Measurements from ENCODE around the gene LYSMD1. TPM values are rescaled to one million over a fixed set of nuclear protein-coding genes. Genes with fewer than 3 reads are reported as not detected.
"Not testable (repeated sequence)": the region's sequence is repeated elsewhere in the genome, so short reads cannot be mapped to it uniquely, and the experiment has no call there.

The LYSMD1 gene
- total RNA-seq, 1 experiment from 2014 or later: 7.6 TPM

DNA sequence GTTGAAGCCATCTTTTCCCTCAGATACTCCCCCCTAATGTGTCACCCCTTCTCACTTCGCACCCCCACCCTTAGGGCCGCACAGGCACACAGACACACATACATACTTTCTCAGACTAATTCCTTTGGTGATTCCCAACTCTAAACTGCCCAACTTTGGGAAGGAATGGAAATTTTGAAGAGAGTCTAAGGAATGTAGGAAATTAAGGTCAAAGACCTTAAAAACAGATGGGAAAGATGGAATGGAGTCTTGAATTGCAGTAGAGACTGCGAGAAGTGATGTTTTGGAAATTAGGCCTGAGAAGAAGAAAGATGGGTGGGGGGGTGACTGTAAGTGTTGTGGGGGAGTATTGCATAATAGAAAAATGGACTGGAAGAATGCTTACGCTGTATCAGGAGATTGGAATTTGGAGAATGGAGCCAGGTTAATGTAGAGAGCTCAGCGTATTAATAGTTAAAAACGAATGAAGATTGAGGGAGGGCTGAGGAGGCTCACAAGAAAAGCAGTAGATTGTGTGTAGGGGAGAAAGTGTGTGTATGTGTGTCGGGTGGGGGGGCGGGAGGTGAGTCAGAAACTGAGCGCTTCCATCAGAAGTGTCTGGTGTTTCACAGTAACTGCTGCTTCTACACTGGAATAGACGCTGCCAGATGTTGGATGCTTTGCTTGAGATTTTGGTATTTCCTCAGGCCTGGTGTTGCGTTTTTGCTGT lies 34.3 kb upstream of the LYSMD1 start:
- no peak for DNase-seq
- intact Hi-C loops (cut with micrococcal nuclease; ENCODE audit: unreplicated experiment): loop anchor here (5.0 to 10.0 kb wide), 2 partner anchors 312 to 635 kb away; partner anchors contain the start of genes C2CD4D, CGN and RORC
- BruUV-seq (replicated peaks): no TSS peak
- TF ChIP-seq, protein P1, sequence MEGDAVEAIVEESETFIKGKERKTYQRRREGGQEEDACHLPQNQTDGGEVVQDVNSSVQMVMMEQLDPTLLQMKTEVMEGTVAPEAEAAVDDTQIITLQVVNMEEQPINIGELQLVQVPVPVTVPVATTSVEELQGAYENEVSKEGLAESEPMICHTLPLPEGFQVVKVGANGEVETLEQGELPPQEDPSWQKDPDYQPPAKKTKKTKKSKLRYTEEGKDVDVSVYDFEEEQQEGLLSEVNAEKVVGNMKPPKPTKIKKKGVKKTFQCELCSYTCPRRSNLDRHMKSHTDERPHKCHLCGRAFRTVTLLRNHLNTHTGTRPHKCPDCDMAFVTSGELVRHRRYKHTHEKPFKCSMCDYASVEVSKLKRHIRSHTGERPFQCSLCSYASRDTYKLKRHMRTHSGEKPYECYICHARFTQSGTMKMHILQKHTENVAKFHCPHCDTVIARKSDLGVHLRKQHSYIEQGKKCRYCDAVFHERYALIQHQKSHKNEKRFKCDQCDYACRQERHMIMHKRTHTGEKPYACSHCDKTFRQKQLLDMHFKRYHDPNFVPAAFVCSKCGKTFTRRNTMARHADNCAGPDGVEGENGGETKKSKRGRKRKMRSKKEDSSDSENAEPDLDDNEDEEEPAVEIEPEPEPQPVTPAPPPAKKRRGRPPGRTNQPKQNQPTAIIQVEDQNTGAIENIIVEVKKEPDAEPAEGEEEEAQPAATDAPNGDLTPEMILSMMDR (IDR thresholded peaks at IDR 0.05; ENCODE audit: unreplicated experiment): no peak
- Mint-ChIP-seq H3K27me3 (ENCODE audit: unreplicated experiment) (no peaks in the 10 kb centered on the region), H3K9me3 (ENCODE audit: low read depth, unreplicated experiment) (no peaks in the 10 kb centered on the region), H3K27ac (ENCODE audit: unreplicated experiment) (peak overlapping the region; percentile 95), H3K4me3 (ENCODE audit: low read depth, unreplicated experiment) (peak overlapping the region; percentile 96), H3K36me3 (ENCODE audit: insufficient read depth, unreplicated experiment) (peaks cover 62% of the 10 kb centered on the region), H3K4me1 (ENCODE audit: low read depth, unreplicated experiment) (peaks cover 31% of the 10 kb centered on the region)
- CTCF ChIA-PET: interaction anchor here (0.6 to 1.0 kb wide), 5 partner anchors 10 to 151 kb away, joined by 3 to 6 read pairs (median 4); partner anchors contain the start of genes PSMD4 and VPS72

DNA sequence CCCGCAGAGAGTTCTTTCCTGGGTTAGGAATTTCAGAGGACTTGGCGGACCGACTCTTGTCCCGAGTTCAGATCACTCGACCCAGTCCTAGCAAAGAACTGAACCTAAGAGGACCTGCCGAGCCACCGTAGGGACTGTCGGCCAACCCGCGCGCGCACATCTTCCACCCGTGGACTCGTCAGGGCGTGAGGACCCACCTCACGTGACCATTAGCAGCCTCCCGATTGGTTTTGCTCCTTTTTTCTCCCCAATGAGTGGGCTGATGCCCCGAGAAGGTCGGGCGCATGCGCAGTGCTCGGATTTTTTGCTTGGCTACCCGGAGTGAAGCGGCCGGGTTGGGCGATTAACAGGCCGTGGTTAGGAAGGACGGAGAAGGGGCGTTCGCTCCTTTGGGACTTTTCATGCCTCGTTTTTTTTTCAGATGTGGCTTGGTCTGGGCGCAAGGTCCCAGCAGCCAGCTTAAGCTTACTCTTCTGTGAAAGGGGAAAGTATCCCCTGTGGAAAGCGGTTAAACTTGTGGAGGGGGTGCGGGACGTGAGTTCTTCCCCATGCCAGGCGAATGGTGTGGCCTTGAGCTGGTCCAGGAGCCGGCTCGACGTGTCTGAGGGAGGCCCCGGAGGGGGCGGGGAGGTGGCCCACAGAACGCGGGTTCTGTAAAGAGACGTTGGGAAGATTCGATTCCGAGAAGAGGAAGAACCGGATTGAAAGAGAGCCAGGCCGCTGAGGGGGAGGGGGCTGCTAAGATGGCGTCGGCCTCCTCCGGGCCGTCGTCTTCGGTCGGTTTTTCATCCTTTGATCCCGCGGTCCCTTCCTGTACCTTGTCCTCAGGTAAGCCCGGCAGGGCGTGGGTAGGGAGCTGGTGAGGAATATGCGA lies 32.8 kb upstream of the LYSMD1 start, which contains the start of gene PIP5K1A:
TSS of gene PIP5K1A (plus strand) at position 299 of the 874 bp plus-strand sequence. CDS start at position 744, 445 bp downstream.
- BruUV-seq (replicated peaks): TSS peak; percentile 22
- H3K27ac Mint-ChIP-seq (ENCODE audit: unreplicated experiment): peak within 1 kb of the TSS; percentile 95
- CTCF ChIA-PET: no interaction called here

DNA sequence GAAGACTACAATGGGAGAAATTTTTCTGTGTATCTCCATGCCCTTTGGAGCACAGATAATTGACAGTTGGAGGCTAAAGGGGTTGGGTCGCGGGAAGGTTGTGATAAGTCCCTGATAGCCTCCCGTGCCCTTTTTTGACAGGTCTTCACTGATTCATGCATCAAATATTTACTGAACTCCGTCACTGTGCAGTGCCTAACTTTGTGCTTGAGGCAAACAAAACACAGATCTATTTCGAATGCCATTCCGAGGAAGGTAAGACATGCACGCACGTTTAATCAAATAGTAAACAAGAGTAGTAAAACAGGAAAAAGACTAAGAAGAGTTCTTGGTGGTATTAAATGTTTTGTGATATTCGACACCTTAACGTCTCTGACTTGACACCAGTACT lies 32.2 kb upstream of the LYSMD1 start:
- BruUV-seq (replicated peaks): no TSS peak
- TF ChIP-seq, protein P1 (IDR thresholded peaks at IDR 0.05; ENCODE audit: unreplicated experiment): no peak
- intact Hi-C loops (cut with micrococcal nuclease; ENCODE audit: unreplicated experiment): loop anchor here (2.0 to 10.0 kb wide), 3 partner anchors 143 to 637 kb away; partner anchors contain the start of genes C2CD4D, CGN and RORC
- Mint-ChIP-seq H3K36me3 (ENCODE audit: insufficient read depth, unreplicated experiment) (peaks cover 69% of the 10 kb centered on the region), H3K27ac (ENCODE audit: unreplicated experiment) (peak overlapping the region; percentile 95), H3K4me3 (ENCODE audit: low read depth, unreplicated experiment) (peak overlapping the region; percentile 96), H3K27me3 (ENCODE audit: unreplicated experiment) (no peaks in the 10 kb centered on the region), H3K9me3 (ENCODE audit: low read depth, unreplicated experiment) (no peaks in the 10 kb centered on the region), H3K4me1 (ENCODE audit: low read depth, unreplicated experiment) (peaks cover 32% of the 10 kb centered on the region)
- CTCF ChIA-PET: interaction anchor here (0.6 to 1.6 kb wide), 2 partner anchors 54 to 86 kb away, joined by 4 to 9 read pairs; no protein-coding TSS in a partner anchor
- DNase-seq: peak; percentile 40

More for the DNA sequence above, 32.8 kb upstream of the LYSMD1 start, which contains the start of gene PIP5K1A:
- DNase-seq: peak; percentile 98
- Mint-ChIP-seq H3K4me1 (ENCODE audit: low read depth, unreplicated experiment) (peaks cover 31% of the 10 kb centered on the region), H3K4me3 (ENCODE audit: low read depth, unreplicated experiment) (peak within 1 kb of the TSS; percentile 96), H3K36me3 (ENCODE audit: insufficient read depth, unreplicated experiment) (peaks cover 69% of the 10 kb centered on the region), H3K9me3 (ENCODE audit: low read depth, unreplicated experiment) (no peaks in the 10 kb centered on the region), H3K27me3 (ENCODE audit: unreplicated experiment) (no peaks in the 10 kb centered on the region)
- intact Hi-C loops (cut with micrococcal nuclease; ENCODE audit: unreplicated experiment): loop anchor here (5.0 to 10.0 kb wide), 2 partner anchors 314 to 636 kb away; partner anchors contain the start of genes C2CD4D, CGN and RORC
- TF ChIP-seq, protein P1 (IDR thresholded peaks at IDR 0.05; ENCODE audit: unreplicated experiment): no peak

DNA sequence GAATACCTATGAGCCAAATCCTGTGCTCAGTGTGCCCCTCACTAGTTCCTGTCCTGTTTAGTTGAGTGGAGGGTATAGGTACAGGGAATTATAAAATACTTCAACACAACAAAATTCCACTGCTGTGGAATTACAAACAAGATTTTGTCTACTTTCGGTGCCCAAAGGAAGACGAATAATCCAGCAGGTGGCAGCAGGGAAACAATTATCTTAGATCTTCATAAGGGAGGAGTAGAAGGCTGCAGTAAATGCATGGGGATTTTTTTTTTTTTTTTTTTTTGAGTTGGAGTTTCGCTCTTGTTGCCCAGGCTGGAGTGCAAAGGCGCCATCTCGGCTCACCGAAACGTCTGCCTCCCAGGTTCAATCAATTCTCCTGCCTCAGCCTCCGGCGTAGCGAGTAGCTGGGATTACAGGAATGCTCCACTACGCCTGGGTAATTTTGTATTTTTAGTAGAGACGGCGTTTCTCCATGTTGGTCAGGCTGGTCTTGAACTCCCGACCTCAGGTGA lies 30.6 kb upstream of the LYSMD1 start:
- intact Hi-C loops (cut with micrococcal nuclease; ENCODE audit: unreplicated experiment): loop anchor here (1.0 to 10.0 kb wide), 4 partner anchors 55 to 638 kb away; partner anchors contain the start of genes C2CD4D, CGN and RORC
- BruUV-seq (replicated peaks): no TSS peak
- Mint-ChIP-seq H3K4me1 (ENCODE audit: low read depth, unreplicated experiment) (peaks cover 32% of the 10 kb centered on the region), H3K27me3 (ENCODE audit: unreplicated experiment) (no peaks in the 10 kb centered on the region), H3K4me3 (ENCODE audit: low read depth, unreplicated experiment) (peak overlapping the region; percentile 96), H3K36me3 (ENCODE audit: insufficient read depth, unreplicated experiment) (peaks cover 58% of the 10 kb centered on the region), H3K27ac (ENCODE audit: unreplicated experiment) (peak overlapping the region; percentile 95), H3K9me3 (ENCODE audit: low read depth, unreplicated experiment) (no peaks in the 10 kb centered on the region)
- CTCF ChIA-PET: interaction anchor here (0.6 to 1.6 kb wide), 6 partner anchors 56 to 777 kb away, joined by 3 to 9 read pairs (median 3); partner anchors contain the start of gene ZNF687
- DNase-seq: peak; percentile 80
- TF ChIP-seq, protein P1 (IDR thresholded peaks at IDR 0.05; ENCODE audit: unreplicated experiment): peak; percentile 17

DNA sequence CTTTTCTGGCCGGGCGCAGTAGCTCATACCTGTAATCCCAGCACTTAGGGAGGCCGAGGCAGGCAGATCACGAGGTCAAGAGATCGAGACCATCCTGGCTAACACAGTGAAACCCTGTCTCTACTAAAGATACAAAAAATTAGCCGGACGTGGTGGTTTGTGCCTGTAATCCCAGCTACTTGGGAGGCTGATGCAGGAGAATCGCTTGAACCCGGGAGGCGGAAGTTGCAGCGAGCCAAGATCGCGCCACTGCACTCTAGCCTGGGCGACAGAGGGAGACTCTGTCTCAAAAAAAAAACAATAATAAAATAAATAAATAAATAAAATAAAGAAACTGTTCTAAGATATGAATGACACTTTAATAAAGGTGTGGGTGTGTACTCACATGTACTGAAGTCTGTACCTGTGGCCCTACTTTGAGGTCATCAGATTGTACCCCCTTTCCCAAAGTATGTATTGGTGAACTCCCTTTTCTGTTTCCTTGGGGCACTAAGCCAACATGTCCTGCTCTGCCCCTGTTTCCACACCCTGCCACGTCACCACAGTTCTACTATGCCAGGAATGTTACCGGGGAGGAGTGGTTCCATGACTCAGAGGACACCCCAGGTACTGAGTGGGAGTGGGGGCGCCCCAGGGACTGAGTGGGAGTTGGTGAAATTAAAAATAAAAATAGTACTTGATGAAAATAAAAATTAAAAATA lies 29.3 kb upstream of the LYSMD1 start:
- Mint-ChIP-seq H3K27ac (ENCODE audit: unreplicated experiment) (peak overlapping the region; percentile 95), H3K36me3 (ENCODE audit: insufficient read depth, unreplicated experiment) (peaks cover 64% of the 10 kb centered on the region), H3K4me3 (ENCODE audit: low read depth, unreplicated experiment) (peak overlapping the region; percentile 96), H3K4me1 (ENCODE audit: low read depth, unreplicated experiment) (peaks cover 27% of the 10 kb centered on the region)
- BruUV-seq (replicated peaks); H3K27me3 Mint-ChIP-seq (ENCODE audit: unreplicated experiment); H3K9me3 Mint-ChIP-seq (ENCODE audit: low read depth, unreplicated experiment): not testable (repeated sequence)
- peak; percentile 97 for DNase-seq
- CTCF ChIA-PET: interaction anchor here (0.6 to 1.0 kb wide), 4 partner anchors 32 to 1595 kb away, joined by 3 to 10 read pairs (median 6); partner anchors contain the start of gene ZNF687
- intact Hi-C loops (cut with micrococcal nuclease; ENCODE audit: unreplicated experiment): loop anchor here (5.0 to 10.0 kb wide), 2 partner anchors 317 to 640 kb away; partner anchors contain the start of genes C2CD4D, CGN and RORC
